MM.1S (cell line): ENCODE data around the gene TMEM150B.

Source experiments
- EZH2 ChIP-seq: fragments of 300-600 bp; sonication (generic); optimal IDR thresholded peaks from 2 replicates; pipeline ENCODE3; 2017; ENCODE audit warnings: low read depth, mild to moderate bottlenecking, antibody characterized with exemption, low read length, mixed read lengths
- TF ChIP-seq, protein P1 (sequence below): fragments of 300-600 bp; sonication (generic); IDR thresholded peaks from 2 replicates; pipeline ENCODE4 v1.5.1; 2016; ENCODE audit warnings: antibody characterized with exemption, low read length, mixed read lengths

DNA sequence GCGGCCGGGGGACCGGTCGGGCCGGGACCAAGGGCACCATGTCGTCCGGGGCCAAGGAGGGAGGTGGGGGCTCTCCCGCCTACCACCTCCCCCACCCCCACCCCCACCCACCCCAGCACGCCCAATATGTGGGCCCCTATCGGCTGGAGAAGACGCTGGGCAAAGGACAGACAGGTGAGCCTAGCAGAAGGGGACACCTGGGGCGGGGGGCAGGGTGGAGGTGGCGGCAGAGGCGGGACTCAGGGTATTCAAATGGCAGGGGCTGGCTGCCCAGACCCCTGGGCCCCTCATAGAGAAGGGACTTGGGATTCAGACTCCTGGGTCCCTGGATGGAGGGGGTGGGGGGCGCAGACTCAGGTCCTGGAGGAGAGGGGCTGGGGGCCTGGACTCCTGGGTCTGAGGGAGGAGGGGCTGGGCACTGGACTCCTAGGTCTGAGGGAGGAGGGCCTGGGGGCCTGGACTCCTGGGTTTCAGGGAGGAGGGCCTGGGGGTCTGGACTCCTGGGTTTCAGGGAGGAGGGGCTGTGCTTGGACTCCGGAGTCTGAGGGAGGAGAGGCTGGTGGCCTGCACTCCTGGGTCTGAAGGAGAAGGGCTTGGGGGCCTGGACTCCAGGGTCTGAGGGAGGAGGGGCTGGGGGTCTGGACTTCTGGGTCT is 40.6 kb downstream of the TMEM150B start:
- TF ChIP-seq, protein P1, sequence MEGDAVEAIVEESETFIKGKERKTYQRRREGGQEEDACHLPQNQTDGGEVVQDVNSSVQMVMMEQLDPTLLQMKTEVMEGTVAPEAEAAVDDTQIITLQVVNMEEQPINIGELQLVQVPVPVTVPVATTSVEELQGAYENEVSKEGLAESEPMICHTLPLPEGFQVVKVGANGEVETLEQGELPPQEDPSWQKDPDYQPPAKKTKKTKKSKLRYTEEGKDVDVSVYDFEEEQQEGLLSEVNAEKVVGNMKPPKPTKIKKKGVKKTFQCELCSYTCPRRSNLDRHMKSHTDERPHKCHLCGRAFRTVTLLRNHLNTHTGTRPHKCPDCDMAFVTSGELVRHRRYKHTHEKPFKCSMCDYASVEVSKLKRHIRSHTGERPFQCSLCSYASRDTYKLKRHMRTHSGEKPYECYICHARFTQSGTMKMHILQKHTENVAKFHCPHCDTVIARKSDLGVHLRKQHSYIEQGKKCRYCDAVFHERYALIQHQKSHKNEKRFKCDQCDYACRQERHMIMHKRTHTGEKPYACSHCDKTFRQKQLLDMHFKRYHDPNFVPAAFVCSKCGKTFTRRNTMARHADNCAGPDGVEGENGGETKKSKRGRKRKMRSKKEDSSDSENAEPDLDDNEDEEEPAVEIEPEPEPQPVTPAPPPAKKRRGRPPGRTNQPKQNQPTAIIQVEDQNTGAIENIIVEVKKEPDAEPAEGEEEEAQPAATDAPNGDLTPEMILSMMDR, result no peak
- no peak for TF ChIP-seq EZH2
